ENCODE results near the gene RFNG. TPM values are rescaled to one million over a fixed set of nuclear protein-coding genes. Genes with fewer than 3 reads are reported as not detected.

Gene RFNG
- polyA plus RNA-seq, 1 donor (not counting 4 experiments of a cell fraction or from before 2014, with no cell fraction given), result 10.2 TPM

DNA sequence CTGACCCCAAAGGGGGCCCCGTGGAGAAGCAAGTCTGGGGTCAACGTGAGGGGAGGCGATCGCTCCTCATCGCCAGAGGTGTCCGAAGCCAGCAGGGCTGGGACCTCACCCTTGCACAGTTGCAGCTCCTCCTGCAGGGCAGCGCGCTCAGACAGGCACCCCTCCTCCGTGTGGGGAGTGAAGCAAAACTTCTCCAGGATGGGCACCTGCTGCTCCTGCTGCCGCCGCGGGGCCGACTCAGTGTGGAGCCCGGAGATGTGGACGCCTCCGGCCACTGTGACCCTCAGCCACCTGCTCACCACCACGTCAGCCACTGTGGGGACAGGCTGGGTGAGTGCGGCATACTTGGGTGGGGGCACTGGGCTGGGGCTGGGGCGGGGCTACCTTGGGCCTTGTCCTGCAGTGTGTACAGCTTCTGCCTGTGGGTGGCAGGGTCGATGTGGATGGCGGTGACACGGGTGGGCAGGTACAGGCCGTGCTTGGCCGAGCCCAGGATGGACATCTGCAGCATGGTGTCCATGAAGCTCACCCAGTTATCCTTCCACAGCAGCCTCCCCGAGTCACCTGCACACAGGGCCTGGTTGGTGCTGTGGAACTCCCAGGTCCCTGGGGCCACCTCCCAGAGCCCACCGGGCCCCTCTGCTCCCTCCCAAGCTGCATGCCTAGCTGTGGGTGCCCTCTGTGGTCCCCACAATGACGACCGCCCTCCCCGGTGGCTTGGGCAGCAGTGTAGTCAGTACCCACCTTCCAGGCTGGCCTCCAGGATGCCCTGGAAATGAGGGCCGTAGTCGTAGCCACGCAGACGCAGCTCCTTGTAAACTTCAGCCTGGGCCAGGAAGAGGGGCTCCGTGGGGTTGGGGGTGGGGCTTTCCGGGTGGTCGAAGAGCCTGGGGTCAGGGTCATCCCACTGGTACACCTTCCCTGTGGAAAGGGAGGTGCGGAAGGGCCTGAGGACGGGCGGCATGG is 35.6 kb upstream of the RFNG start:
- H2AFZ ChIP-seq (ENCODE audit: control insufficient read depth, low read length), result no peak overlapping the region
- H4K20me1 ChIP-seq (ENCODE audit: control insufficient read depth, extremely low read depth, insufficient read depth, low read length), result peaks cover 31% of the 10 kb centered on the region
- no peaks in the 10 kb centered on the region for H3K27me3 ChIP-seq (ENCODE audit: control insufficient read depth, extremely low read depth, insufficient read depth, low read length)
- no peak overlapping the region for H3K9ac ChIP-seq (ENCODE audit: control insufficient read depth, extremely low read depth, insufficient read depth, low read length)
- H3K27ac ChIP-seq (ENCODE audit: control insufficient read depth, insufficient read depth, low read length), result no peak overlapping the region
- DNase-seq (ENCODE audit: low read depth, low spot score) (no peak), FAIRE-seq (no peak)
- peaks cover 66 to 70% of the 10 kb centered on the region in 2 experiments for H3K36me3 ChIP-seq (ENCODE audit: control insufficient read depth in 2 of 2, extremely low read depth in 1 of 2, insufficient read depth in 2 of 2, low read length in 2 of 2)
- H3K9me3 ChIP-seq (ENCODE audit: control insufficient read depth, low read depth, low read length), result no peaks in the 10 kb centered on the region
- H3K4me3 ChIP-seq (ENCODE audit: control insufficient read depth in 2 of 3, extremely low read depth in 1 of 3, insufficient read depth in 2 of 3, low read depth in 1 of 3, low read length in 3 of 3), result no peak overlapping the region
- H3K4me1 ChIP-seq (ENCODE audit: control insufficient read depth, extremely low read depth, insufficient read depth, low read length), result no peaks in the 10 kb centered on the region
- no peak overlapping the region for H3K4me2 ChIP-seq (ENCODE audit: control insufficient read depth, extremely low read depth, insufficient read depth, low read depth, low read length)
- no peak for TF ChIP-seq EZH2 (IDR thresholded peaks at IDR 0.05; ENCODE audit: low read length)
- TF ChIP-seq, protein P1, sequence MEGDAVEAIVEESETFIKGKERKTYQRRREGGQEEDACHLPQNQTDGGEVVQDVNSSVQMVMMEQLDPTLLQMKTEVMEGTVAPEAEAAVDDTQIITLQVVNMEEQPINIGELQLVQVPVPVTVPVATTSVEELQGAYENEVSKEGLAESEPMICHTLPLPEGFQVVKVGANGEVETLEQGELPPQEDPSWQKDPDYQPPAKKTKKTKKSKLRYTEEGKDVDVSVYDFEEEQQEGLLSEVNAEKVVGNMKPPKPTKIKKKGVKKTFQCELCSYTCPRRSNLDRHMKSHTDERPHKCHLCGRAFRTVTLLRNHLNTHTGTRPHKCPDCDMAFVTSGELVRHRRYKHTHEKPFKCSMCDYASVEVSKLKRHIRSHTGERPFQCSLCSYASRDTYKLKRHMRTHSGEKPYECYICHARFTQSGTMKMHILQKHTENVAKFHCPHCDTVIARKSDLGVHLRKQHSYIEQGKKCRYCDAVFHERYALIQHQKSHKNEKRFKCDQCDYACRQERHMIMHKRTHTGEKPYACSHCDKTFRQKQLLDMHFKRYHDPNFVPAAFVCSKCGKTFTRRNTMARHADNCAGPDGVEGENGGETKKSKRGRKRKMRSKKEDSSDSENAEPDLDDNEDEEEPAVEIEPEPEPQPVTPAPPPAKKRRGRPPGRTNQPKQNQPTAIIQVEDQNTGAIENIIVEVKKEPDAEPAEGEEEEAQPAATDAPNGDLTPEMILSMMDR (optimal IDR thresholded peaks at IDR 0.05 in 1 of 3, IDR thresholded peaks at IDR 0.05 in 1 of 3, conservative IDR thresholded peaks at IDR 0.05 in 1 of 3; ENCODE audit: extremely low read depth in 1 of 3, insufficient read depth in 2 of 3, low read length in 3 of 3), result no peak
- dilution Hi-C loops (cut with MboI; ENCODE audit: extremely low pct_ligation_motif_present, low sequenced_read_pairs), result no loop called here
- H3K79me2 ChIP-seq (ENCODE audit: control insufficient read depth, insufficient read depth, low read length), result peaks cover 48% of the 10 kb centered on the region
- no peaks in the 10 kb centered on the region for H3K9me1 ChIP-seq (ENCODE audit: control insufficient read depth, extremely low read depth, insufficient read depth, low read length)

DNA sequence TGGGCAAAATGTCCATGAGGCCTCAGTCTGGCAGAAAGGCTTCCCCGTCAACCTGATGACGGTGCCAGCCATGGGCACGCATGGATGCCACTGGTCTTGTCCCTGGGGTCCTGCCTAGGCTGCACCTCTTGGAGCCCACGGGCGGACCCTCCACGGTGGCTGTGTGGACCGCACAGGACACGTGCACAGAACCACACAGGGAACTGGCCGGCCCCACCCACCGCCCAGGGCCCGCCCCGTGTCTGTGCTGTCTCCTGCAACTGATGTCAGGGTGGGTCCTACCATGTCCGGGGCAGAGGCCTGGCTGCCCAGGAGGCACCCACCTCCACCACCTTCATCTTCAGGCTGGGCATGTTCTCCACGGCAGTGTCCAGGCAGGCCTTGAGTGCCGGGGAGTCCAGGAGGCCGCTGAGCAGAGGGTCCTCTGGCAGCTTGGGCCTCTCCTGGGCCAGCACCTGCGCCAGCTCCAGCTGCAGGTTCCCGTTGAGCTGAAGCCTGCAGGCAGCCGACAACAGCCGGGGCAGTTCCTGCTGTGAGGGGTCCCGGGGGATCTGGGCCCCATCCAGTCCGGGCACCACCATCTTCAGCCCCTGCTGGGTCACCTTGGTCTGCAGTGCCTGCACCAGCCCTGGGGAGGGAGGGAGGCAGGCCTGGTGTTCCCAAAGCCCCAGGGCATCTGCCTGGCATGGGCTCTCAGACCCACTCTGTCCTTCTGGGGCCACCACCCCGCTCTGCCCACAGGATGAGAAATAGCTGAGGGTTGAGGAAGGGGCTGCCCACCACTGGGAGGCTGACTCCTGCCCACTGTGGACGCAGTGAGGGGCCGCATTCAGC is 34.5 kb upstream of the RFNG start:
- Histone ChIP-seq H3K36me3 (ENCODE audit: control insufficient read depth in 2 of 2, extremely low read depth in 1 of 2, insufficient read depth in 2 of 2, low read length in 2 of 2) (peaks cover 69 to 70% of the 10 kb centered on the region in 2 experiments), H3K79me2 (ENCODE audit: control insufficient read depth, insufficient read depth, low read length) (peaks cover 39% of the 10 kb centered on the region), H3K9me3 (ENCODE audit: control insufficient read depth, low read depth, low read length) (no peaks in the 10 kb centered on the region), H2AFZ (ENCODE audit: control insufficient read depth, low read length) (no peak overlapping the region), H3K9ac (ENCODE audit: control insufficient read depth, extremely low read depth, insufficient read depth, low read length) (no peak overlapping the region), H4K20me1 (ENCODE audit: control insufficient read depth, extremely low read depth, insufficient read depth, low read length) (peaks cover 29% of the 10 kb centered on the region), H3K27me3 (ENCODE audit: control insufficient read depth, extremely low read depth, insufficient read depth, low read length) (no peaks in the 10 kb centered on the region), H3K9me1 (ENCODE audit: control insufficient read depth, extremely low read depth, insufficient read depth, low read length) (no peaks in the 10 kb centered on the region), H3K27ac (ENCODE audit: control insufficient read depth, insufficient read depth, low read length) (no peak overlapping the region), H3K4me1 (ENCODE audit: control insufficient read depth, extremely low read depth, insufficient read depth, low read length) (no peaks in the 10 kb centered on the region), H3K4me2 (ENCODE audit: control insufficient read depth, extremely low read depth, insufficient read depth, low read depth, low read length) (no peak overlapping the region), H3K4me3 (ENCODE audit: control insufficient read depth in 2 of 3, extremely low read depth in 1 of 3, insufficient read depth in 2 of 3, low read depth in 1 of 3, low read length in 3 of 3) (no peak overlapping the region)
- dilution Hi-C loops (cut with MboI; ENCODE audit: extremely low pct_ligation_motif_present, low sequenced_read_pairs), result no loop called here
- FAIRE-seq, result no peak
- DNase-seq (ENCODE audit: low read depth, low spot score), result no peak
- no peak for TF ChIP-seq EZH2 (IDR thresholded peaks at IDR 0.05; ENCODE audit: low read length)
- TF ChIP-seq, protein P1 (optimal IDR thresholded peaks at IDR 0.05 in 1 of 3, IDR thresholded peaks at IDR 0.05 in 1 of 3, conservative IDR thresholded peaks at IDR 0.05 in 1 of 3; ENCODE audit: extremely low read depth in 1 of 3, insufficient read depth in 2 of 3, low read length in 3 of 3), result no peak

Data from keratinocyte (primary cell).